Measurements from ENCODE around the gene CEP20.

DNA sequence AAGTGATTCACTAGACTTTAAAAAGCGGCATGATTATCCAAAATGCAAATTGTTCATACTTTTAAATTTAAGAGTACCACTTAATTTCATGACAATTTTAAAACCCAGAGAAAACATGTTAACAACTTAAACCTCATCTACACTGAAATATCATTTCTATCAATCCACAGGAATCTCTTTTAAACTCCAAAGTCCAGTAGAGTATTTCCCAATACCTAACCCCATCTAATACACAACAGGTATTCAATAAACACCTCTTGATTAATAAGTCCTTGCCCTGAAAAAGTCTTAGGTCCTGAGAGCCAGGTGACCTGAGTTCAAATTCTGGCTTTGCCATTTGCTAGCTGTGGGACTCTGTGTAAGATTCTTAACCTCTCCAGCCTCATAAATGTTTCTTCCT, 14.7 kb downstream of the CEP20 start:
- TF ChIP-seq, protein P1, sequence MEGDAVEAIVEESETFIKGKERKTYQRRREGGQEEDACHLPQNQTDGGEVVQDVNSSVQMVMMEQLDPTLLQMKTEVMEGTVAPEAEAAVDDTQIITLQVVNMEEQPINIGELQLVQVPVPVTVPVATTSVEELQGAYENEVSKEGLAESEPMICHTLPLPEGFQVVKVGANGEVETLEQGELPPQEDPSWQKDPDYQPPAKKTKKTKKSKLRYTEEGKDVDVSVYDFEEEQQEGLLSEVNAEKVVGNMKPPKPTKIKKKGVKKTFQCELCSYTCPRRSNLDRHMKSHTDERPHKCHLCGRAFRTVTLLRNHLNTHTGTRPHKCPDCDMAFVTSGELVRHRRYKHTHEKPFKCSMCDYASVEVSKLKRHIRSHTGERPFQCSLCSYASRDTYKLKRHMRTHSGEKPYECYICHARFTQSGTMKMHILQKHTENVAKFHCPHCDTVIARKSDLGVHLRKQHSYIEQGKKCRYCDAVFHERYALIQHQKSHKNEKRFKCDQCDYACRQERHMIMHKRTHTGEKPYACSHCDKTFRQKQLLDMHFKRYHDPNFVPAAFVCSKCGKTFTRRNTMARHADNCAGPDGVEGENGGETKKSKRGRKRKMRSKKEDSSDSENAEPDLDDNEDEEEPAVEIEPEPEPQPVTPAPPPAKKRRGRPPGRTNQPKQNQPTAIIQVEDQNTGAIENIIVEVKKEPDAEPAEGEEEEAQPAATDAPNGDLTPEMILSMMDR (IDR thresholded peaks at IDR 0.05), result no peak
- no peak for TF ChIP-seq POLR2A (IDR thresholded peaks at IDR 0.05)
- no peak for TF ChIP-seq POLR2AphosphoS5 (IDR thresholded peaks at IDR 0.05)

Measured in transverse colon (tissue), 4 donors.